CD4-positive, alpha-beta T cell treated with Interleukin-15 for 4 hours (primary cell): ENCODE measurements around the gene MRPL54.

Source experiments
- DNase-seq: peaks from one replicate; pipeline ENCODE4 v3.0.0-alpha.2; 2020; ENCODE audit warnings: low spot score

MRPL54 gene

GRCh38 chr19:3762501-3763459 lies at the start of gene MRPL54:
Gene MRPL54 (plus strand): TSS chr19:3762682. CDS start chr19:3762701, 19 bp downstream.
- peak; percentile 99 for DNase-seq

GRCh38 chr19:3716147-3716668 lies 46.3 kb upstream of the MRPL54 start:
- DNase-seq, result no peak

DNA sequence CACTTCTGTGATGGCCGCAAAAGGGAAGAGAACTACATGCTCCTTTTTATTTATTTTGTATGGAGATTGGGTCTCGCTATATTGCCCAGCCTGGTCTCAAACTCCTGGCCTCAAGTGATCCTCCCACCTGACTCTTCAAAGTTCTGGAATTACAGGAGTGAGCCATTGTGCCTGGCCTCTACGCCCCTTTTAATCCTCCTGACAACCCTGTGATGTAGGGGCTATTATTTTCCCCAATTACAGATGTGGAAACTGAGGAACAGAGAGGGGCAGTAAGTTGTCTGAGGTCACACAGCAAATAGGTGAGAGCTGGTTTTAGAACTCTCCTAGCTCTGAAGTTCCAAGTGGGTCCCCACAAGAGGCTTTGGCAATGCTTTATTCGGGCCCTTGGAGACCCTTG lies 42.6 kb upstream of the MRPL54 start:
- DNase-seq, result no peak

- DNase-seq, result no peak
Observed at GRCh38 chr19:3720349-3720917, 42.0 kb upstream of the MRPL54 start.

DNA sequence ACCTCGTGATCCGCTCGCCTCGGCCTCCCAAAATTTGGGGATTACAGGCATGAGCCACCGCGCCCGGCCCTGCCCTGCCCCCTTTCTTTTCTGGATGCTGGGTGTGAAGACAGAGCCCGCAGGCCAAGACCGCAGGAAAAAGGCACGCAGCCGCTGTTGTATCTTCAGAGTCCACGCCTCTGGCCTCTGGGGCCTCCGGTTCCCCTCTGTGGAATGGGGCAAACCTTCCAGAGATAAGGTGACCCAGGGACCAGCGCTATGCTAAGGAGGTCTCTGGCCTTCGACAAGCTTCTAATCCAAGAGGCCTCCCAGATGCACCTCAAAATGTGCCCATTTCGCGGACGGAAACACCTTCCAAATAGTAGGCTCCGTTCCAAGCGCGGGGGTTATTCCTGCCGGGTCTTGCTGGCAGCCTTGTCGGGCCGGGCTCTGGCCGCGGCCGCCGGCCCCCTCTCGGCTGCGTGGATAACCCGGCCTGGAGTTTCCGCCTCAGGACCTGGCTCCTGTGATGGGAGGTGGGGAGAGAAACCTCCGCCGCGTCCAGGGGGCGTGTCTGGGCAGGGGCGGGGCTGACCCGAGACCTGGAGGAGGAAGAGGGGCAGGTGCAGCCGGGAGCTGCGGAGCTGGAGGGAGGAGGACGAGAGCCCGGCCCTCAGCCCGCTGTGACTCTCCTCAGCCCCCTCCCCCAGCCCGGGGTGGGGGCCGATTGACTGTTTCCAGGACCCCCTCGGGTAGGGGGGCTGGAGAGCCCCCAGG lies 41.2 kb upstream of the MRPL54 start:
- DNase-seq, result peak; percentile 91

DNA sequence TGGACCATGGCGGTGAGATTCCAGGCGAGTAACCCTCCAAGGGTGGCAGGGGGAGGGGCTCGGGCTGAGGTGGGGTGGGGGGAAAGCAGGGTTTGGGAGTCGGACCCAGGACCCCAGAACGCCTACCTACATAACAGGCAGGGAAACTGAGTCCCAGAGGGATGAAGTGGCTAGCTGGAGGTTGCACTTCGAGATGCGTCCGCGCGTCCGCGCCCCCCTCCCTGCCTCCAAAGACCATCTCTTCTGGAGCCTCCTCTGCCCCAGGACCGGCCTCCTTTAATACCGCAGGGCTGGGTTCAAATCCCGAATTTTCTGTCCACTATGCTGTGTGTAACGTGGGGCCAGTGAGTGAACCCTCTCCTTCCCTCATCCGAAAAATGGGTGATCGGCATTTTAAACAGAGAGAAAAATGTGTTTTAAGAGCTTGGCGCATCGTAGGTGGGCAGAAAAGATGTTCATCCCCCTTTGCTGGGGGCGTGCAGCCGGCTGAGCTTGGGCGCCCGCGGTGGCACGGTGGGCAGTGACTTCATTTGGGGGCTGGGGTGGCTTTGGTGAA lies 40.5 kb upstream of the MRPL54 start:
- no peak for DNase-seq

- no peak for DNase-seq
Observed at GRCh38 chr19:3722443-3723109, 39.9 kb upstream of the MRPL54 start.

DNA sequence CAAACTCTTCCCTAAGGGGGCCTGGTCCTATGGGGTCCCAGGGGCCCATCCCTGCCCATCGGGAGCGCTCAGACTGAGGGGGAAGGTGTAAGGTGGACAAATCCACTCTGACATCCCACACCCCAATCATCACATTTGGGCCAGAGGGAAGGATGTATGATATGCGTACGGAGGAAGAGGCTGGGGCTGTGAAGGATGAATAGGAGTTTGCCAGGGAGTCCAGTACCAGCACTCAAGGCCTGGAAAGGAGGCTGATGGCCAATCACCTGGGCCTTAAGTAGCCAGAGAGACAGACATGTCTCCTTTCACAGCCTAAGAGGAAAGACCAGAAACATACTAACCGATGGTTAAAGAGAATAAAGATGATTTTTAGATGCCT lies 39.4 kb upstream of the MRPL54 start:
- DNase-seq, result no peak

GRCh38 chr19:3723883-3724282 lies 38.6 kb upstream of the MRPL54 start:
- DNase-seq, result no peak

- no peak for DNase-seq
Observed at GRCh38 chr19:3725121-3725520, 37.4 kb upstream of the MRPL54 start.

DNA sequence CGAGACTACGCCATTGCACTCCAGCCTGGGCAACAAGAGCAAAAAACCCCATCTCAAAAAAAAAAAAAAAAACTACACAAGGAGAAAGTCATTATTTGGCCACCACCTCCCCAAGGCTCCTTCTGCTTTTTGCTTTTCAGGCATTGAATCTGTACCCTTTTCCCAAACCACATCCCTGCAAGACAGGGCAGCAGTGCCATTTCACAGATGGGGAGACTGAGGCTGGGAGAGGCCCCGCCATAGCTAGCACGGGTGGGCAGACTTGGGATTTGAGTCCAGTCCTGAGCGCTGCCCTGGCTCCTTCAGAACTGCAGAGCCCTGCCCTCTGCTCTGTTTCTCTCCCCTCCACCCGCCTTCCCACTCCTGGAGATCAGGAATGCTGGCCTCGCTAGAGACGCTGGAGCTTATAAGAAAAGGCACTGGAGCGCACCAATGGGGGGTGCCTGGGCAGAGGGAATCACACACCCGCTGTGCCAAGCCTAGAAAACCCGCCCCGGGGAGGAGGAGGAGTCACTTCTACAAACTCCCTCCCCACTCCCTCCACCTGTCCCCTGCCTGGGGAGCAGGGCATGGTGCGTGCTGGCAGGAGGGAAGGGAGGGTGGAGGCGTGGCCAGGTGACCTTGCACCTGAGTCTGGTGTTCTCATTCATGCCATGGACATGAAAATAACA lies 36.7 kb upstream of the MRPL54 start:
- no peak for DNase-seq

GRCh38 chr19:3730457-3730958 lies 32.0 kb upstream of the MRPL54 start:
- DNase-seq, result no peak

DNA sequence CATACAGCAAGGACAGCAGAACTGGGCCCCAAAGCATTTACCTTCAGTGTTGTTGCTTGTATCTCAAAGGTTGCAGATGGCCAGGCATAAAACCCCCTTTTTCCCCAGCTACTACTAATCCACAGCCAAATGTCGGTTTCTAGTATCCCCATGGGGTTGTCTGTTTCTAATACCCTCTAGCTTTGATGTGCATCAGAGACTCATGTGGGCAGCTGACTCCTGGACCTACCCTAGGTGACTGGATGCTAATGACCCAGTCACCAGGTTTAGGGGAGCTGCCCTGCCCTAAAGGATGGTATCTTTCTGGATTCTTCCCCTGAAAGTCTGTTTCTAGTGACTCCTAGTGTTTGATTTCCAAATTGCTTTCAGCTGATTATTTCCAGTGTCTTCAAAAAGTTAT lies 30.4 kb upstream of the MRPL54 start:
- DNase-seq, result no peak

GRCh38 chr19:3733549-3734309 lies 28.8 kb upstream of the MRPL54 start:
- no peak for DNase-seq

DNA sequence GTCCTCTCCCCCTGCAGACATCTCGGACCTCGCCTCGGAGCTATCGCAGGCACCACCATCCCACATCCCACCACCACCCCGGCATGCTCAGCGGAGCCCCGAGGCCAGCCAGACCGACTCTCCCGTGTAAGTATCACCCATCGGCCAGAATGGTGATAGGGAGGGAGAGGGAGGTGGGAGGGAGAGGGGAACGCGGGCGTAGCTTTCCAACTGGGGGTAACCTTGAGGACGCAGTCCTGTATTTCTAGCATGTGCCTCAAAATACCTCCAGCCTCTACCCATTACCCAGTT lies 28.2 kb upstream of the MRPL54 start:
- DNase-seq, result no peak

- DNase-seq, result no peak
Observed at GRCh38 chr19:3736106-3736724, 26.3 kb upstream of the MRPL54 start.

GRCh38 chr19:3737487-3738205 lies 24.8 kb upstream of the MRPL54 start:
- no peak for DNase-seq

GRCh38 chr19:3738477-3739220 lies 23.8 kb upstream of the MRPL54 start:
- no peak for DNase-seq

GRCh38 chr19:3740431-3740830 lies 22.1 kb upstream of the MRPL54 start:
- no peak for DNase-seq
